ENCODE results near the gene SP5. TPM values are rescaled to one million over a fixed set of nuclear protein-coding genes. Genes with fewer than 3 reads are reported as not detected.

The SP5 gene
- not detected in 2 replicates for total RNA-seq

DNA sequence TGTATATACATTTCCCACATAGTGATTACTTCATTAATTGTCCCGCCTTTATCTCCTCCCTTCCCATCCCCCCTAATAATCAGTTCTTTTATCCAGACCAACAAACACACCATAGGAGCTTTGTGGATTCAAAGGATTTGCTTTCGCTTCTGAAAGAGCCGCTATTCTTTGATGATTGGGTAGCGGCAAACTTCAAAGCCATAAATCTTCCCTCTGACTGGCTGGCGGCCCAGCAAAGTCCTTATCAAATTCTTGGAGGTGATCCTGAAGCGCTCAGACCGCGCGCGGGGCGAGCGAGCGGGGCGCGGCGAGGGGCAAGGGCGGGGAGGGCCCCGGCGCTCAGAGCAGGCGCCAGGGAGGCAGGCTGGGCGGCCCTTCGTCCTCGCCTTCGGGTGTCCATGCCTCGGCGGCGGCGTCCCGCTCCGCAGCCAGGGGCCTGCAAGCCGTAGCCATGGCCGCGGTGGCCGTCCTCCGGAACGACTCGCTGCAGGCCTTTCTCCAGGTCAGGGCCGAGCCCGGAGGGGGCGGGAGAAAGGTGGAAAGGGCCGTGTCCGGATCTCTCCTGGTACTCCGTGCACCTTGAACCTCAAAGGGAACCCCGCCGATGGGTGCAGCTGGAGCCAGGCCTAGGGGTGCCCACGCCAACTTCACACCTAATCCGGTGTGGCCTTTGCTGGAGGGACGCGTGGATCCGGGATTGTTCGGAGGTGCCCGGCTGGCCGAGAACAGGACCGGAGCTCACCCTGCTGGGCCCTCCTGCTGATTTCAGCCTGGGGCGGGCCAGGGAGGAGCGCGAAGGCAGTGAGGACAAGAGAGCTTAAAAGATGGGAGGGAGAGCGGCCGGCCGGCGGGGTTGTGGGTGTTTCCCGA lies at the start of gene SP5:
Gene SP5, plus strand, starts transcription at position 276 of the 870 bp plus-strand sequence. Its CDS starts 176 bp downstream, at position 452.

Other genes with a start within 250 kb of the SP5 start
- 1.2 and 1.3 TPM in 2 replicates for gene ERICH2, start 55.0 kb downstream of the SP5 start, total RNA-seq
- gene GAD1, start 101.5 kb downstream of the SP5 start, total RNA-seq = 0.09 and 0.28 TPM in 2 replicates
- 25.6 and 38.5 TPM in 2 replicates for gene GORASP2, start 213.9 kb downstream of the SP5 start, total RNA-seq

All from smooth muscle cell of bladder (primary cell).